HCT116 (cell line): ENCODE results near the gene CLSTN3.

Source experiments
- CEBPB ChIP-seq: IDR thresholded peaks from 2 replicates; pipeline ENCODE4 v1.6.1; 2012; ENCODE audit warnings: low read depth
- CTCF ChIP-seq, 3 experiments: fragments of 200-600 bp in 1 of 3; sonication (generic) in 1 of 3; IDR thresholded peaks in 2 of 3; conservative IDR thresholded peaks in 1 of 3; 2 replicates each; pipeline ENCODE4 v1.5.1; 2012 to 2017; ENCODE audit warnings: low read depth in 2 of 3, low read length in 2 of 3, antibody characterized with exemption in 1 of 3, borderline replicate concordance in 1 of 3, control low read depth in 1 of 3, mild to moderate bottlenecking in 1 of 3, mixed read lengths in 1 of 3, mixed run types in 1 of 3, moderate library complexity in 1 of 3; ENCODE audit not compliant: insufficient read depth in 1 of 3
- EZH2 ChIP-seq: fragments of 200-600 bp; sonication (generic); IDR thresholded peaks from 2 replicates; pipeline ENCODE4 v1.6.1; 2017; ENCODE audit warnings: antibody characterized with exemption, mixed run types
- EZH2phosphoT487 ChIP-seq: fragments of 200-600 bp; IDR thresholded peaks from 2 replicates; pipeline ENCODE4 v1.6.1; 2018; ENCODE audit warnings: antibody characterized with exemption, borderline replicate concordance
- POLR2A ChIP-seq: IDR thresholded peaks from 2 replicates; pipeline ENCODE4 v1.7.0; 2011; ENCODE audit warnings: borderline replicate concordance; ENCODE audit not compliant: insufficient read depth, insufficient read length; ENCODE audit errors: extremely low read depth
- TCF7L2 ChIP-seq: IDR thresholded peaks from 2 replicates; pipeline ENCODE4 v1.7.0; 2011; ENCODE audit warnings: borderline replicate concordance, inconsistent platforms; ENCODE audit not compliant: insufficient read depth, insufficient read length; ENCODE audit errors: extremely low read depth

GRCh38 chr12:7150841-7151240, 20.7 kb downstream of the CLSTN3 start:
- TF ChIP-seq EZH2 (no peak), CEBPB (no peak), CTCF (IDR thresholded peaks at IDR 0.05 in 2 of 3, conservative IDR thresholded peaks at IDR 0.05 in 1 of 3; ENCODE audit: borderline replicate concordance in 1 of 3, insufficient read depth in 1 of 3, low read depth in 2 of 3, low read length in 2 of 3) (no peak), TCF7L2 (no peak), POLR2A (no peak), EZH2phosphoT487 (no peak)
